Progenitor cell of endocrine pancreas (in vitro differentiated cells): Measurements from ENCODE around the gene TFB1M. TPM values are rescaled to one million over a fixed set of nuclear protein-coding genes. Genes with fewer than 3 reads are reported as not detected.
"Not testable (repeated sequence)": the region's sequence is repeated elsewhere in the genome, so short reads cannot be mapped to it uniquely, and the experiment has no call there.

Source experiments
- DNase-seq: peaks from one replicate; pipeline ENCODE4 v3.0.0; 2021; ENCODE audit warnings: low spot score; ENCODE audit not compliant: unreplicated experiment
- H3K27ac Mint-ChIP-seq: 2 replicates; pipeline ENCODE4 v1.8.0; 2021; ENCODE audit warnings: mild to moderate bottlenecking, moderate library complexity, mixed read lengths
- H3K27me3 Mint-ChIP-seq: 2 replicates; pipeline ENCODE4 v1.8.0; 2021; ENCODE audit warnings: mixed read lengths
- H3K36me3 Mint-ChIP-seq: 2 replicates; pipeline ENCODE4 v1.8.0; 2022; ENCODE audit warnings: mixed read lengths; ENCODE audit not compliant: insufficient read depth
- H3K4me1 Mint-ChIP-seq: 2 replicates; pipeline ENCODE4 v1.8.0; 2021; ENCODE audit warnings: low read depth, mixed read lengths
- H3K4me3 Mint-ChIP-seq: 2 replicates; pipeline ENCODE4 v1.8.0; 2021; ENCODE audit warnings: low read depth, mild to moderate bottlenecking, moderate library complexity, mixed read lengths
- H3K9me3 Mint-ChIP-seq: 2 replicates; pipeline ENCODE4 v1.8.0; 2021; ENCODE audit warnings: low read depth, mixed read lengths
- total RNA-seq: library from RNA; stranded (reverse); gene quantifications from 2 replicates; pipeline ENCODE4 v1.2.1, GENCODE V29; 2021
- TF ChIP-seq, protein P1 (sequence below): fragments of 200-600 bp; sonication (generic); IDR thresholded peaks from one replicate; pipeline ENCODE4 v1.5.0; 2021; ENCODE audit warnings: antibody characterized with exemption, mild to moderate bottlenecking; ENCODE audit not compliant: unreplicated experiment

Gene TFB1M
- total RNA-seq, 1 donor from 2014 or later, result 33.2 TPM

DNA sequence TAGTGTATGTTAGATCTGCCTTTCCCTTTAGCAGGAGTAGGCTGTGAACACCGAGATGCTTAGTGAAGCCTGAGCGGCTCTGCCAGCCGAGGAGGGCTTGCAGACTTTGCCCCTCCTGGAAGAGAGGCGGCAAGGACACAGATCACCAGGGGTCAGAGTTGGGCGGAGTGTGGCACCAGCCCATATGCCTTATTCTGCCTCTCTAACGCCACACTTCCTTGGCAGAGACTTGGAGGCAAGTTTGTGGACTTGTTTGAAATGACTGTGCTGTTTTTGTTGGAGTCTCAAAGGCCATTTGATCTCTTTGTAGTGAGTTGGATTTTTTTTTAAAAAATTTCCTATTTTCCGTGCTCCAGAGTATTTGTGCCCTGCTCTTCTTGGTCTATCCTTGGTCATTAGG, 95.0 kb downstream of the TFB1M start:
- TF ChIP-seq, protein P1, sequence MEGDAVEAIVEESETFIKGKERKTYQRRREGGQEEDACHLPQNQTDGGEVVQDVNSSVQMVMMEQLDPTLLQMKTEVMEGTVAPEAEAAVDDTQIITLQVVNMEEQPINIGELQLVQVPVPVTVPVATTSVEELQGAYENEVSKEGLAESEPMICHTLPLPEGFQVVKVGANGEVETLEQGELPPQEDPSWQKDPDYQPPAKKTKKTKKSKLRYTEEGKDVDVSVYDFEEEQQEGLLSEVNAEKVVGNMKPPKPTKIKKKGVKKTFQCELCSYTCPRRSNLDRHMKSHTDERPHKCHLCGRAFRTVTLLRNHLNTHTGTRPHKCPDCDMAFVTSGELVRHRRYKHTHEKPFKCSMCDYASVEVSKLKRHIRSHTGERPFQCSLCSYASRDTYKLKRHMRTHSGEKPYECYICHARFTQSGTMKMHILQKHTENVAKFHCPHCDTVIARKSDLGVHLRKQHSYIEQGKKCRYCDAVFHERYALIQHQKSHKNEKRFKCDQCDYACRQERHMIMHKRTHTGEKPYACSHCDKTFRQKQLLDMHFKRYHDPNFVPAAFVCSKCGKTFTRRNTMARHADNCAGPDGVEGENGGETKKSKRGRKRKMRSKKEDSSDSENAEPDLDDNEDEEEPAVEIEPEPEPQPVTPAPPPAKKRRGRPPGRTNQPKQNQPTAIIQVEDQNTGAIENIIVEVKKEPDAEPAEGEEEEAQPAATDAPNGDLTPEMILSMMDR, result no peak
- no peak overlapping the region for H3K27ac Mint-ChIP-seq
- peaks cover 3% of the 10 kb centered on the region for H3K36me3 Mint-ChIP-seq
- H3K4me3 Mint-ChIP-seq, result no peak overlapping the region
- peaks cover 3% of the 10 kb centered on the region for H3K9me3 Mint-ChIP-seq
- peaks cover 6% of the 10 kb centered on the region for H3K27me3 Mint-ChIP-seq
- peaks cover 16% of the 10 kb centered on the region for H3K4me1 Mint-ChIP-seq
- DNase-seq, result no peak

DNA sequence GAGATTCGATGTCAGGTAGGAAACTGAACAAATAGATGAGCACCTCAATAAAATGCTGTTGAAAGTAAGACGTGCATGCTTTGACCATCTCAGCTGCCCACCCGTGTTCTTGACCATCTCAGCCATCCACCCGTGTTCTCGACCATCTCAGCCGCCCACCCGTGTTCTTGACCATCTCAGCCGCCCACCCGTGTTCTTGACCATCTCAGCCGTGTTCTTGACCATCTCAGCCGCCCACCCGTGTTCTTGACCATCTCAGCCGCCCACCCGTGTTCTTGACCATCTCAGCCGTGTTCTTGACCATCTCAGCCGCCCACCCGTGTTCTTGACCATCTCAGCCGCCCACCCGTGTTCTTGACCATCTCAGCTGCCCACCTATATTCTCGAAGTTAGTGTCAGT, 95.6 kb downstream of the TFB1M start:
- not testable (repeated sequence) for H3K36me3 Mint-ChIP-seq, H3K4me3 Mint-ChIP-seq, DNase-seq, H3K27me3 Mint-ChIP-seq, H3K9me3 Mint-ChIP-seq, H3K27ac Mint-ChIP-seq, H3K4me1 Mint-ChIP-seq

DNA sequence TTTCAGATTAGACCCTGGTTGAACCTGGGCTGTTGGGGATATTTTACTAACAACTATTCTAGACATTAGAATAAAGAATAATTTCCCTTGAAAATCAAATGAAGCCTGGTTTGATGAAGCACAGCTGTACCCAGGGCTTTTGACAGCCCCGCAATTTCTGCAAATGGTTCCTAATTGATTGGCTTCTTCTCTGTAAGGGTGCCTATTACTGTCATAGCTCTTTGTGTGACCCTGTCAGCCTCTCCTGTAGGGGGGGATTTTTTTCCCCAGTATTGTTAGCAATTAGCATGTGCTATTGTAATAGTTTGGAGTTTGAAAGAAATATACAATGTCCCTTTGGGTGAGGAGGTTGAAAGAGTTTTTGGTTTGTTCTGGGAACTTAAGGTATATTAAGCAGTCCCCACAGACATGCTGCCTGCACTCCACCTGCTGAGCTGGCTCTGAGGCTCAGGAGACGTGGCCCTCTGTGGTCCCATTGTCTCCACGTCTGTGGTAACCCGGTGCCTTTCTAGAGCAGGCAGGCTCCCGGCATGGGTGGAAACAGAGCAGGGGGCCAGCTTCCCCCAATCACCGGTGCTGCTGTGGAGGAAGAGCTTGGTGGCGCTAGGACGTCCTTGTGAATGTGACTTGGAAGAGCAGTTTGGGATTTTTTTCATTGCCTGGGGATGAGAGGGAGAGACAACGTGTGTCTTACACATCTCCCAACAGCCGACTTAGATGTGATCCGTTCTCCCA, 97.8 kb downstream of the TFB1M start:
- Mint-ChIP-seq H3K4me1 (peaks cover 5% of the 10 kb centered on the region), H3K9me3 (peaks cover 6% of the 10 kb centered on the region), H3K27ac (peak overlapping the region; percentile 5), H3K4me3 (no peak overlapping the region), H3K36me3 (peaks cover 4% of the 10 kb centered on the region), H3K27me3 (peaks cover 6% of the 10 kb centered on the region)
- TF ChIP-seq, protein P1, result no peak
- DNase-seq, result no peak

DNA sequence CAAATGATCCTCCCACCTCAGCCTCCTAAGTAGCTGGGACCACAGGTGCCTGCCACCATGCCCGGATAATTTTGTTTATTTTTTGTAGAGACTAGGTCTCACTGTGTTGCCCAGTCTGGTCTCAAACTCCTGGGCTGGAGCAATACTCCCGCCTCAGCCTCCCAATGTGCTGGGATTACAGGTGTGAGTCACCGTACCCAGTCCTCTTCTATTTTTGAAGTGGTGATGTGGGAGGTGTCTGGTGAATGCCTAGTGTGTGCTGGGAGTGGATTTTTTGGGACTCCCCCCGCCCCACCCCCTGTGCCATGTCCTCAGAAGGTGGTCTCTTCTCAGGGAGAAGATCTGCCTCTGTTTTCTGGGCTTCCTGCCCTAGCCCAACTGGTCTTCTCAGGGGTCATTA, 98.4 kb downstream of the TFB1M start:
- Mint-ChIP-seq H3K36me3 (peaks cover 4% of the 10 kb centered on the region), H3K9me3 (peaks cover 6% of the 10 kb centered on the region), H3K27ac (no peak overlapping the region), H3K27me3 (peaks cover 6% of the 10 kb centered on the region), H3K4me1 (peaks cover 5% of the 10 kb centered on the region), H3K4me3 (no peak overlapping the region)
- TF ChIP-seq, protein P1, result no peak
- no peak for DNase-seq

DNA sequence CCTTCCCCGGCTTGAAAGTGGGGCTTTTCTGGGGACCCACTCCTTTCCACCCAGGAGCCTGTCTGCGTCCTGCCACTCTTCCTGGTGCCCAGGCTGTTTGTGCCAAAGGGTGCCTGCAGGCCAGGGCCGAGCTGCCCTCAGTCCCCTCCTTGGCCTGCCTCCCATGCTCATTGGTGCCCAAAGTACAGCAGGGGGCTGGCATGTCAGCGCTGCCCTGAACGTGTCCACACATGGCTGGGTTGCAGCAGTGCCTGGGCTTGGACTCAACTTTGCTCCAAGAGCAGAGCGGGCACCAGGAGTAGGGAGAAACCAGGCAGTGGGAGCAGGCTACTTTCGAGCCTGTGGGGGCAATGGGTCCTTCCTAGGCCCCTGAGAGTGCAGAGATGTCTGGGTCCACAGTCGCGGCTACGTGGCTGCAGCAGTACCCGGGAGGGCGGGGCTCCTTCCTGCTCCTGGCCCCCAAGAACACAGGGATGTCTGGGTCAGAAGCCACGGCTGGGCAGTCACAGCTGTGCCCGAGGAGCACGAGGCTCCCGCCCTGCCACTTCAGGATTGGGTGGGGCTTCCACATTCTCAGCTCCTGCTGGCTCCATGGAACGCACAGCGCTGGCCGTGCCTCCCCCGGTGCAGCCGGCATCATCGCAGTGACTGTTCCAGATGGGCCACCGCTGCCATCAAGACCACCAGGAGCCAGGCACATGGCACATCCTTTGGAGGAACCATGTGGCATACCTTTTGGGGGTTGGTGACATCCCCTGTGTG, 100.5 kb downstream of the TFB1M start:
- Mint-ChIP-seq H3K36me3 (peaks cover 1% of the 10 kb centered on the region), H3K4me3 (no peak overlapping the region), H3K4me1 (peaks cover 5% of the 10 kb centered on the region), H3K27me3 (peaks cover 6% of the 10 kb centered on the region), H3K27ac (no peak overlapping the region), H3K9me3 (peaks cover 3% of the 10 kb centered on the region)
- no peak for DNase-seq
- TF ChIP-seq, protein P1, result no peak
